Smooth muscle cell (in vitro differentiated cells): Measurements from ENCODE around the gene NMD3. TPM values are rescaled to one million over a fixed set of nuclear protein-coding genes. Genes with fewer than 3 reads are reported as not detected.
"Not testable (repeated sequence)": the region's sequence is repeated elsewhere in the genome, so short reads cannot be mapped to it uniquely, and the experiment has no call there.

ENCODE experiments used
- DNase-seq: peaks from one replicate; lab custom pipeline; 2025; ENCODE audit not compliant: unreplicated experiment; lab: John Stamatoyannopoulos, UW
- H2AFZ ChIP-seq: fragments of 200-600 bp; sonication (generic); 2 replicates; pipeline ENCODE4 v1.6.0; 2016; ENCODE audit warnings: antibody characterized with exemption, low read depth, mild to moderate bottlenecking
- H3F3A ChIP-seq: fragments of 200-600 bp; sonication (generic); 2 replicates; pipeline ENCODE4 v1.6.0; 2017; ENCODE audit warnings: antibody characterized with exemption, low read depth
- H3K27ac ChIP-seq: fragments of 200-600 bp; sonication (generic); 2 replicates; pipeline ENCODE4 v1.5.1; 2016; ENCODE audit warnings: low read depth, mild to moderate bottlenecking
- H3K27me3 ChIP-seq: fragments of 200-600 bp; sonication (generic); 2 replicates; pipeline ENCODE4 v1.6.1; 2016; ENCODE audit warnings: low read depth, mild to moderate bottlenecking
- H3K36me3 ChIP-seq: fragments of 200-600 bp; sonication (generic); 2 replicates; pipeline ENCODE4 v1.5.1; 2016; ENCODE audit warnings: low read depth
- H3K4me1 ChIP-seq: fragments of 200-600 bp; sonication (generic); 2 replicates; pipeline ENCODE4 v1.5.1; 2016; ENCODE audit warnings: low read depth
- H3K4me2 ChIP-seq: fragments of 200-600 bp; sonication (generic); 2 replicates; pipeline ENCODE4 v1.6.0; 2016; ENCODE audit warnings: mild to moderate bottlenecking
- H3K4me3 ChIP-seq: fragments of 200-600 bp; sonication (generic); 2 replicates; pipeline ENCODE4 v1.5.1; 2016; ENCODE audit warnings: mild to moderate bottlenecking
- H3K79me2 ChIP-seq: fragments of 200-600 bp; sonication (generic); 2 replicates; pipeline ENCODE4 v1.6.0; 2016; ENCODE audit warnings: low read depth, mild to moderate bottlenecking
- H3K9ac ChIP-seq: fragments of 200-600 bp; sonication (generic); 2 replicates; pipeline ENCODE4 v1.6.0; 2016; ENCODE audit warnings: low read depth
- H3K9me3 ChIP-seq: fragments of 200-600 bp; sonication (generic); replicated peaks from 2 replicates; pipeline ENCODE4 v1.5.1; 2016; ENCODE audit warnings: low read depth
- H4K20me1 ChIP-seq: fragments of 200-600 bp; sonication (generic); 2 replicates; pipeline ENCODE4 v1.6.0; 2016; ENCODE audit warnings: low read depth
- CTCF ChIP-seq: fragments of 200-600 bp; sonication (generic); IDR thresholded peaks from 2 replicates; pipeline ENCODE4 v1.5.1; 2017; ENCODE audit warnings: borderline replicate concordance, mild to moderate bottlenecking, antibody characterized with exemption; ENCODE audit not compliant: insufficient read depth, poor library complexity, severe bottlenecking
- WGBS: methylation state at CpG from one replicate; pipeline ENCODE4 v1.1.7; 2016; ENCODE audit warnings: low lambda C conversion rate; 5-methylcytosine and 5-hydroxymethylcytosine counted together
- polyA plus RNA-seq: library from polyadenylated mRNA; unstranded; fragments of >200 nt; fragmentation: Nextera tagmentation; extraction: Ambion mirVana; gene quantifications from 2 replicates; pipeline ENCODE4 v1.2.1, GENCODE V29; 2016
- total RNA-seq: library from RNA; depleted of rRNA; stranded (reverse); fragments of >200 nt; gene quantifications from 2 replicates; pipeline ENCODE4 v1.2.3, GENCODE V29; 2014

The NMD3 gene
- total and polyA plus RNA-seq, 2 experiments from 2014 or later, result 40.2 to 70.1 TPM

GRCh38 chr3:161177991-161178390 lies 43.1 kb upstream of the NMD3 start:
- H3K79me2 ChIP-seq, result no peaks in the 10 kb centered on the region
- H3K9me3 ChIP-seq, result no peaks in the 10 kb centered on the region
- H3K4me1 ChIP-seq, result no peaks in the 10 kb centered on the region
- H3K4me2 ChIP-seq, result no peak overlapping the region
- H3K36me3 ChIP-seq, result no peaks in the 10 kb centered on the region
- no peak overlapping the region for H3K4me3 ChIP-seq
- H3K27ac ChIP-seq, result no peak overlapping the region
- H4K20me1 ChIP-seq, result no peaks in the 10 kb centered on the region
- H3K27me3 ChIP-seq, result no peaks in the 10 kb centered on the region
- no peak for TF ChIP-seq CTCF
- DNase-seq, result no peak
- no peak overlapping the region for H3K9ac ChIP-seq
- no peaks in the 10 kb centered on the region for H3F3A ChIP-seq
- no peak overlapping the region for H2AFZ ChIP-seq
- 92% methylated on average over 3 of the region's 3 CpGs for WGBS

GRCh38 chr3:161181371-161181770 lies 39.7 kb upstream of the NMD3 start:
- H4K20me1 ChIP-seq, H2AFZ ChIP-seq, H3K4me2 ChIP-seq, H3K79me2 ChIP-seq, H3K27ac ChIP-seq, H3K4me3 ChIP-seq, H3K9ac ChIP-seq, H3K36me3 ChIP-seq, H3K27me3 ChIP-seq, H3K9me3 ChIP-seq, H3K4me1 ChIP-seq, DNase-seq, H3F3A ChIP-seq: not testable (repeated sequence)
- WGBS, result 73% methylated on average over 1 of the region's 1 CpG

GRCh38 chr3:161187046-161187445 lies 34.1 kb upstream of the NMD3 start:
- Histone ChIP-seq H3F3A (no peaks in the 10 kb centered on the region), H4K20me1 (no peaks in the 10 kb centered on the region), H3K4me2 (no peak overlapping the region), H2AFZ (no peak overlapping the region), H3K4me1 (no peaks in the 10 kb centered on the region), H3K9me3 (no peaks in the 10 kb centered on the region), H3K27me3 (no peaks in the 10 kb centered on the region), H3K36me3 (no peaks in the 10 kb centered on the region), H3K4me3 (no peak overlapping the region), H3K27ac (no peak overlapping the region), H3K79me2 (no peaks in the 10 kb centered on the region), H3K9ac (no peak overlapping the region)
- no peak for DNase-seq
- TF ChIP-seq CTCF, result no peak
- 78% methylated on average over 2 of the region's 2 CpGs for WGBS

GRCh38 chr3:161197855-161198850 lies 23.0 kb upstream of the NMD3 start:
- TF ChIP-seq CTCF, result no peak
- DNase-seq, result no peak
- H3K4me3 ChIP-seq, result no peak overlapping the region
- H3K9ac ChIP-seq, result no peak overlapping the region
- H3K4me1 ChIP-seq, result no peaks in the 10 kb centered on the region
- no peak overlapping the region for H3K27ac ChIP-seq
- H3K9me3 ChIP-seq, result no peaks in the 10 kb centered on the region
- H3K27me3 ChIP-seq, result no peaks in the 10 kb centered on the region
- no peak overlapping the region for H2AFZ ChIP-seq
- H3F3A ChIP-seq, result no peaks in the 10 kb centered on the region
- H3K79me2 ChIP-seq, result no peaks in the 10 kb centered on the region
- H3K36me3 ChIP-seq, result no peaks in the 10 kb centered on the region
- WGBS, result 93% methylated on average over 6 of the region's 6 CpGs
- H3K4me2 ChIP-seq, result no peak overlapping the region
- H4K20me1 ChIP-seq, result no peaks in the 10 kb centered on the region
